GM18951 (cell line): ENCODE results near the gene HSD3B7.
"Not testable (repeated sequence)": the region's sequence is repeated elsewhere in the genome, so short reads cannot be mapped to it uniquely, and the experiment has no call there.

Source experiments
- POLR2A ChIP-seq: IDR thresholded peaks from 4 replicates; pipeline ENCODE4 v1.6.1; 2011; ENCODE audit warnings: mild to moderate bottlenecking; ENCODE audit not compliant: insufficient read length, insufficient read depth; ENCODE audit errors: extremely low read depth
- in situ Hi-C: fragments of 300-500 bp; cut with MboI; formaldehyde crosslinking; loops from one replicate; pipeline ENCODE4 v1.12.0; 2022; ENCODE audit warnings: low sequenced_read_pairs, mixed read lengths, inconsistent platforms; ENCODE audit not compliant: unreplicated experiment

The HSD3B7 gene

GRCh38 chr16:31016018-31016417 is 31.0 kb downstream of the HSD3B7 start:
- no peak for TF ChIP-seq POLR2A
- in situ Hi-C loops, result no loop called here

DNA sequence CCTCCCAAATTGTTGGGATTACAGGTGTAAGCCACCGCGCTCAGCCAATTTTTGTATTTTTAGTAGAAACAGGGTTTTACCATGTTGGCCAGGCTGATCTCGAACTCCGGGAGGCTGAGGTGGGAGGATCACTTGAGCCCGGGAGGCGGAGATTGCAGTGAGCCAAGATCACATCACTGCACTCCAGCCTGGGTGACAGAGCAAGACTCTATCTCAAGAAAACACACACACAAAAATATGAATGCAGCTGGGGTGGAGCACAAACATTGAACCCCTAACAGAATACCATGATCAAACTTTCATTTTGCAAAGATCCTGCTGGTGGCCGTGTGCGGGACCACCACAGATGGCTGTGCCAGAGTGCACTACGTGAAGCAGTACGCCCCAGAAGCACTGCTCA is 32.7 kb downstream of the HSD3B7 start:
- in situ Hi-C loops, result not testable (repeated sequence)

GRCh38 chr16:31020536-31020935 is 35.5 kb downstream of the HSD3B7 start:
- in situ Hi-C loops, result no loop called here
- no peak for TF ChIP-seq POLR2A

DNA sequence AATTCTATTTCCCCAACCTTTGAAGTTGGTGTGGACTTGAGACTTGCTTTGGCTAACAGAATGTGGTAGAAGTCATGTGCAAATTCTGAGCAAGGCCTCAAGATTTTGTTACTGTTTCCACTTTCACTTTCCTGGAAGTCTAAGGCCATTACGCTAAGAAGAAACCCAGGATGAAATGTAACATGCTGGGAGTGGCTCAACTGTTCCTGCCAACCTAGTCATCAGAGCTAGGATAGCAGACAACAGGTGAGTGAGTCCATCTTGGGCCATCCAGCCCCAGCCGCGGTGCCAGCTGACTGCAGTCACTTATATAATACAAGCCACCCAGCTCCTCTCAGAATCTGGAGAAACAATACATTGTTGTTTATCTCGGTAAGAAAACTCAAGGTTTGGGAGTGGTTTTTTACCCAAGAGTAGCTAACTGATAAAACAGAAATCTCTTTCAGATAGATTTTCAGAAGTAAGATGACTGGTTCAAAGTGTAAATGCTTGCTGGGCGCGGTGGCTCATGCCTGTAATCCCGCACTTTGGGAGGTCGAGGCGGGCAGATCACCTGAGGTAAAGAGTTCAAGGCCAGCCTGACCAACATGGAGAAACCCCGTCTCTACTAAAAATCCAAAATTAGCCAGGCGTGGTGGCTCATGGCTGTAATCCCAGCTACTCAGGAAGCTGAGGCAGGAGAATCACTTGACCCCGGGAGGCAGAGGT is 37.7 kb downstream of the HSD3B7 start:
- in situ Hi-C loops, result no loop called here
- TF ChIP-seq POLR2A, result no peak

DNA sequence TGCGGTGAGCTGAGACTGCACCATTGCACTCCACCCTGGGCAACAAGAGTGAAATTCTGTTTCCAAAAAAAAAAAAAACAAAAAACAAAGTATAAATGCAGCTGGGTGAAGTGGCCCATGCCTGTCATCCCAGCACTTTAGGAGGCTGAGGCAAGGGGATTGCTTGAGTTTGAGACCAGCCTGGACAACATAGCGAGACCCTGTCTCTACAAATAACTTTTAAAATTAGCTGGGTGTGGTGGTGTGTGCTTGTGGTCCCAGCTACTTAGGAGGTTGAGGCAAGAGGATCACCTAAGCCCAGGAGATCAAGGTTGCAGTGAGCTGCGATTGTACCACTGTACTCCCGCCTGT is 38.2 kb downstream of the HSD3B7 start:
- in situ Hi-C loops, result no loop called here
- no peak for TF ChIP-seq POLR2A

GRCh38 chr16:31023627-31024226 is 38.7 kb downstream of the HSD3B7 start:
- no peak for TF ChIP-seq POLR2A
- in situ Hi-C loops, result no loop called here

DNA sequence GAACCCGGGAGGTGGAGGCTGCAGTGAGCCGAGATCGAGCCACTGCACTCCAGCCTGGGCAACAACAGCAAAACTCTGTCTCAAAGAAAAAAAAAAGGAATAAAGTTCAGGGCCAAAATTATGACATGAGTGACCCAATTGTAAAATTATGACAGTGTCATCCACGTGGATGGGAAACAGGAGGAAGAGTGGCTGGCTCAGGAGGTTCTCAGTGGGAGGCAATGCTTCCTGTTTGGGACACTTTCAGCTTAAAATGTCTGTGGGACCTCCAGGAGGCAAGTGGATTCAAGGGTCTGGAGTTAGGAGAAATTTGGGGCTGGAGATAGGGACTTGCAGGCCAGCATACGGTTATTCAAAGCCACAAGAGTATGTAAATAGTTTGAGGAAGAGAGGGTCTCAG is 40.3 kb downstream of the HSD3B7 start:
- no peak for TF ChIP-seq POLR2A

DNA sequence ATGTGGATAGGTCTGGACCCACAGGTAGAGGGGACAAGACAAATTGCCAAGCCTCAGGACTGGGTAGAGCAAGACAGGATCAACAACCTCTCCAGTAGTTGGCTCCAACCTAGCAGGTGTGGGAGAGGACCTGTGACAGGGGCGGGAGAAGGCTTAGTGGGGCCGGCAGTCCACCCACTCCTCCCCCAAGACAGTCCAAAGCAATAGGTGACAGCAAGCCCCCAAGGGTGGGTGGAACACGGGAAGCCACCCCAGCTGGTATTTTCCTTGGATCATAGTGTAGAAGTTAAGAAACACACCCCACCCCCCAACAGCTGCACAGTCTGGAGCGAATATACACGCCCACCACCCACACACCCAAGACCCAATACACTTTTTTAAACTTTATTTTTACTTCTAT is 44.3 kb downstream of the HSD3B7 start:
- TF ChIP-seq POLR2A, result no peak
- in situ Hi-C loops, result no loop called here

More for the DNA sequence above, 40.3 kb downstream of the HSD3B7 start:
- in situ Hi-C loops, result no loop called here

- TF ChIP-seq POLR2A, result no peak
- in situ Hi-C loops, result no loop called here
These were observed 46.3 kb downstream of the HSD3B7 start for GRCh38 chr16:31031276-31031675.

DNA sequence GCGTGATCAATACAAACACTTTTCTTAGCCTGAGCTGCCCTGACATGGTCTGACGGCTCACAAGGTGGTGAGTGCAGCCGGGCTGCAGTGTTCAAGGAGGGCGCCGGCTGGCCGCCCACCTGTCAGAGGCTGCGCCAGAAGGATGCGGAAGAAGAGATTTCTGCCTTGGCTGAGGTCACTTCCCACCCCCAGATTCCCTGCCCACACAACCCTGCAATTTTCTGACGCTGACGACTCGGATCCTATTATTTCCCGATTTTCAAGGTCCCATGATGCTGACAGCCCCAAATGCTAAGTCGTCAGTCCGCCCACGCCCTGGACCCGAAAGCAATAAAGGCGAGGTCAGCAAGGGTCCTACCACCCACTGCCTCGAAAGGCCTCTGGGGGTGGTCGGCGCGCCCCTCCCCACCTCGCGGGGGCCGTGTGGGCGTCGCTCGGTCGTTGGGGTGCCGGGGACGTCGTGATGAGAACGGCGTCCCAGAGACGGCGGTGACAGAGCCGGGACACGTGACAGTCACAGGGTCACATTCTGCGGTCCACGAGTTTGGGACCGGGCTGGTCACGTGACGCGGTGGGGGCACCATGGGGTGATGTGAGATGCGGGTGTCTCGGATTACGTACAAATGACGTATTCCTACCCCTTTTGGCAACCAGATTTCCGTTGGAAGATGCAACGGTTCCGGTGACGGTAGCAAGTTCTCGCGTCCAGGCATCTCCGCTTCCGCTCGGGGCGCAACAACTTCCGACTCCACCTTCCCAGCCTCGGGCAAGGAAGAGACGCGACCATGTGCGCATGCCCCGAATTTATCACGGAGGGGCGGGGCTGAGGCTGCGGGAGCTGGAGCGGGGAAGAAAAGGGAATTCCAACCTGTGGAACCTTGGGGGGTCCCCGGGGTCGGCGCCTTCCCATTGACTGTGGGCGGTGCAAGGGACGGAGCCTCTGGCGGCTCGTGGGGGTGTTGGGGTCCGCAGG is 48.0 kb downstream of the HSD3B7 start, which contains the start of gene STX4:
Gene STX4, plus strand, starts transcription at position 823 of the 973 bp plus-strand sequence. CDS start 248 bp downstream, outside the sequence.
- peak; percentile 56 for TF ChIP-seq POLR2A
- in situ Hi-C loops, result no loop called here

DNA sequence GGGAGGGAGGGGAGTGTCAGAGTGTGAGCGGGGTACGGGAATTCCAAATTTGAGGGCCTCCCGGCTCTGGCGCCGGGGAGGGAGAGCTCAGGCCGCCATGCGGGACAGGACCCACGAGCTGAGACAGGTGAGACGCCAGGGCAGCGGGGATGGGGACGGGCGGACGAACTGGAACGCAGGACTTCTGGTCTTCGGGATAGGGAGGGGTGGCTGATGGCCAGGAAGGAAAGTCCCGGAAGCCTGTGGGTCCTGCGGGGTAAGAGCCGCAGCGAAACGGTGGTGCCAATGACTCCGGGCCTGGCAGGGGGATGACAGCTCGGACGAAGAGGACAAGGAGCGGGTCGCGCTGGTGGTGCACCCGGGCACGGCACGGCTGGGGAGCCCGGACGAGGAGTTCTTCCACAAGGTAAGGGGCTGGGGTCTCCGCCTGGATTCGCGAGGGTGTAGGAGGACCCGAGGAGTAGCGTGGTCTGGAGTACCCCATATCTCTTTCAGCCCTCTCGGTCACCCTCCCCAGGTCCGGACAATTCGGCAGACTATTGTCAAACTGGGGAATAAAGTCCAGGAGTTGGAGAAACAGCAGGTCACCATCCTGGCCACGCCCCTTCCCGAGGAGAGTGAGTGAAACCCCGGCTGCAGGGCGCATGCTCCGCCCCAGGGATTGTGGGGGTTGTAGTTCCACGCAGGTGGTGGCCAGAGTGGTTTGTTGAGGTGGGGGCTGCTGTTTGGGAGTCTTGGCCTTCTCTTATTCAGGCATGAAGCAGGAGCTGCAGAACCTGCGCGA is 48.9 kb downstream of the HSD3B7 start:
- TF ChIP-seq POLR2A, result peak; percentile 37

DNA sequence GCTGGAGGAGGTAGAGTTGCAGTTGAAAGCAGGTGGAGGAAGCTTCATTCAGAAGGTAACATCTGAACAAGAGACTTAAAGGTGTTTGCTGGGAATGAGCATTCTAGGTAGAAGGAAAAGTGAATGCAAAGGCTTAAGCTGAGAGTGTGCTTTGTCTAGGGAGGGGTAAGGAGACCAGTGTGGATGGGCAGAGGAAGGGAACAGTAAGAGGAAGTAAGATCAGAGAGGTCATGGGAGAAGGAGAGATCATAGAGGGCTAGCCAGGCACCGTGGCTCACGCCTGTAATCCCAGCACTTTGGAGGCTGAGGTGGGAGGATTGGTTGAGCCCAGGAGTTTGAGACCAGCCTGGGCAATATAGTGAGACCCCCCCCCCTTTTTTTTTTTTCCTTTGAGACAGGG is 51.7 kb downstream of the HSD3B7 start:
- no peak for TF ChIP-seq POLR2A
- in situ Hi-C loops, result no loop called here

More for the DNA sequence above, 48.9 kb downstream of the HSD3B7 start:
- in situ Hi-C loops, result no loop called here
